Activated naive CD4-positive, alpha-beta T cell treated with anti-CD3 and anti-CD28 coated beads, Interleukin-2, amount 50 U/mL, for 16 hours (primary cell): ENCODE results near the gene CTNNA3.

ENCODE experiments used
- DNase-seq: peaks from one replicate; pipeline ENCODE4 v3.0.0-alpha.2; 2020

The CTNNA3 gene

GRCh38 chr10:66717231-66717981 is 978.6 kb downstream of the CTNNA3 start:
- no peak for DNase-seq

DNA sequence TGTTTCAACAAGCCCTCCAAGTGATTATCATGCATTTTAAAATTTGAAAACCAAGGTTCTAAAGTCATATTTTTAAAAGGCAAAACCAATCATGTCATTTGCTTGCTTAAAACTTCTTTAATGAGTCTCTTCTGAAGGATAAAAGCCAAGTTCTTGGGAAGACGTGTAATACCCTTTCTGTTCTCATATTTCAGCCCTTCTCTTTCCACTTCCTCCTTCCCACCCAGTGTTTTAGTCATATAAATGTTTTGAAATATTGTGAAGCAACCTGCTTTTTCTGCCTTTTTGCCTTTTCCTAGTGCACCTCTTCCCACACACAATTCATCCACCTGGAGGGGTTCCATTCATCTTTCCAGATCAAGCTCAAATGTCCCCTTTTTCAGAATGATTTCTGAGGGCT is 981.3 kb downstream of the CTNNA3 start:
- DNase-seq: no peak

DNA sequence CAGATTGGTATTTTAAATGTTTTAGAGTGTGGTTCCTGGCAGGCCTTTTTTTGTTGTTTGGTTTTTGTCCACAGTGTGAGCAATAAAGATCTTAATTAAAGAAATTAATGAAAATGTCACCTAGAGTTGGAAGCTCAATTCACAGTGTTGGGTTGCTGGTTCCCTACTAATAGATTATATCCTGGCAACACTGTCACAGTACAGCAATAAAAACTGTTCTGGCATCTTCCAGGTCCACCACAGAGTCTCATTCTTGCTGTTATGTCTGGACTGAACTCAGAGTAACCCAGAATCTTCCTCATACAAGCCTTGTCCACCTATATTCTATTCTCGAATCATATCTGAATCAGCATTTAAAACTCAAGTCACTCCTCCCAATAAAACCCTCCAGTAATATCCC is 982.6 kb downstream of the CTNNA3 start:
- no peak for DNase-seq

DNA sequence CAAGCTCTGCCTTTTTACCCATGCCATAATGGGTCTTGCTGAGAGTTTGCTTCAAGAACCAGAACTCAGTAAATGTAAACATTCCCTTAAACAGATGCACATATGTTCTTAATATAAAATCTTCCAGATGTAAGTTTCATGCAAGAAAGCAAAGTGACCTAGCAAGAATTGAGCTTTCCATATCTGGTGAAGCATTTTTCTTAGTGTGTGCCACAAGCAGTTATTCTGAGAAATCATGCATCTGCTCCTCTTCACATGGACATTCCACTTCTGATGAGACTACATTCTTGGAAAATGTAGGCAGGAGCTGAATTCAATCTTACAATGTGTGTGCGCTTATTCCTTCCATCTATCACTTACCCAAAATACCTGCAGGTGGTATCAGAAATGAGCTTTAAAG is 997.9 kb downstream of the CTNNA3 start:
- DNase-seq: no peak

- DNase-seq: no peak
Measured at GRCh38 chr10:66695046-66695445, 1000.9 kb downstream of the CTNNA3 start.

GRCh38 chr10:66684581-66684980 is 1011.4 kb downstream of the CTNNA3 start:
- DNase-seq: no peak

- no peak for DNase-seq
Measured at GRCh38 chr10:66680886-66681285, 1015.1 kb downstream of the CTNNA3 start.

DNA sequence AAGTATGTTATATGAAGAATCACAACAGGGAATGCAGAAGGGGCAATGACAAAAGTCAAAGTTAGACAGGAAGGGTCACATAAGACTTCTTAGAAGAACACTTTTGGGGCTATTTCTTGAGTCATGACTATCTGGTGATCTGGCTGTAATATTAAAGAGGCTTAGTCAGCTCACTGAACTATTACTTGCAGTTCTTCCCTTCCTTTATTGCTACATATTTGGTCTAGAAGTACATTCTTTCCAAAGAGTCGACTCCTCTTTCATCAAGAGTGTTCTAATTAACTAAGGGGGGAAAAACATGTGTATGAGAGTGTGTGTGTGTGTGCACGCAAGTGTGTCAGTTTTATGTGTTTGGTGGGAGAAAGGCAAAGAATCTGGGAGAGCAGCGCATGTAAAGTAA is 1017.5 kb downstream of the CTNNA3 start:
- no peak for DNase-seq

- DNase-seq: no peak
Measured at GRCh38 chr10:66673071-66673470, 1022.9 kb downstream of the CTNNA3 start.

DNA sequence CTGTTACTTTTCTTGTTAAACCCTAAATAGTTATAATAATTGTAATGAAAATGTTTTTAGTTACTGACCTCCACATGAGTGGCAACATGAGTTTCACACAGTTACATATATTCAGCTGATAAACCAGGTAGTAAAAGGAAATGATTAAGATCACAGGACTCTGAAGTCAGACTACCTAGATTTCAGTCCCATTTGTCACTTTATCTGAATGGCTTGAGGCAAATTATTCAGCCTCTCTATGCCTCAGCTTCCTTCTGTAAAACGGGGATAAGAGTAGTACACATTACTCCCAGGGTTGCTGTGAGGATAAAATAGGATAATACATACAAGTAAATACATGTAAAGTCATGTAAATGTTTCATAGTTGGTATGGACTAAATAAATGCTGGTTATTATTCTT is 1024.4 kb downstream of the CTNNA3 start:
- DNase-seq: no peak

- no peak for DNase-seq
Measured at GRCh38 chr10:66671064-66671463, 1024.9 kb downstream of the CTNNA3 start.

- DNase-seq: no peak
Measured at GRCh38 chr10:66656499-66656898, 1039.5 kb downstream of the CTNNA3 start.

- no peak for DNase-seq
Measured at GRCh38 chr10:66654861-66655260, 1041.1 kb downstream of the CTNNA3 start.

- no peak for DNase-seq
Measured at GRCh38 chr10:66651308-66652082, 1044.5 kb downstream of the CTNNA3 start.

GRCh38 chr10:66649626-66650025 is 1046.4 kb downstream of the CTNNA3 start:
- DNase-seq: no peak

- no peak for DNase-seq
Measured at GRCh38 chr10:66642217-66642616, 1053.8 kb downstream of the CTNNA3 start.

DNA sequence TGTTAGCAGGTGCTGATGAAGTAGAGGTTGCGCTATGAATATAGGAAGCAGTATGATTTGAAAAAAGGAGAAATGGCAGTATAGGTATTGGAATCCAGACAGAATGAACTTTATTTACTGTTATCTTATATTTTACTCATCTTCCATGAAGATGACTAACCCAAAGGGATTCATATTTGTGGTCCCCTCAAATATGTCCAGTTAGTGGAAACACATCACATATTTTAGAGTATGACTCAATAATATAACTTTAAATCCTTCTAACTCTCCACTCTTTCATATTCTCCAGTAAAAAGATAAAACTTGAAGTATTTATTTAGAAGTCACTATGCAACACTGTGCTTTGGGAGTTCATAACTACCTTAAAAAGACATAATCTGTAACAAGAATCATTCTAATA is 1056.6 kb downstream of the CTNNA3 start:
- no peak for DNase-seq

DNA sequence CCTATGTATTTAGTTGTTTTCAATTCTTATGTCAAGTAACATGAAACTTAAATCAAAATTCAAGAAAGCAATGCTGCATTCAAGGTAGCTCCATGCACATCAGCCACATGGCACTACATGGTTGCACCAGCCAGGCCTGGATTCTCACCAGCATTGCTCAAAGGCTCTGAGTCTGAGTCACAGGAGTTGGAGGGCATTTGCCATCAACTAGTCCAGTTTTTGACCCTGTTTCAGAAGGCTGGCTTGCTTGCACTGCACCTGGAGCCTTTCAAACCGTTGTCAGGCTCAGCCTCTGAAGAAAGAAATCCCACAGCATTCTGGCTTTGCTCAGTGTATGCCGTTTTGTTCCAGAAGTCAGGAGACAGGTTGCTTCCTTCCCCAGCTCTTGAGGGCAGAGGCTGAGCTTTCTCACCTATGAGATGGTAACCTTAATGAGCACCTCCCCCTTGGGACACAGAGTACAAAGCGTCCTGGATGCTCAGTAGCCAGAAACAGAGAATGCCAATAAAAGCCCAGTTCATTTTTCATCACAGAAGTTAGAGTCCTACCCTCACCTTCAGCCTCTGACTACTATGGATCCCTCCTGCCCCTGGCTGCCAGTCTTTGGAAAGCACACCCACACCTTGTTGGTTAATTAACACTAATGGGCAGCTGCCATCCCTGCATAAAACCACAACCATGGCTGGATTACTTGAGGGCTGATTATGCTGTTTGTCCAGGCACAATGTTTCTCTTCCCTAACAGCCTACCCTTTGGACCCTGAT is 1058.5 kb downstream of the CTNNA3 start:
- no peak for DNase-seq

GRCh38 chr10:66629996-66630395 is 1066.0 kb downstream of the CTNNA3 start:
- DNase-seq: no peak

GRCh38 chr10:66627156-66627555 is 1068.8 kb downstream of the CTNNA3 start:
- DNase-seq: no peak

DNA sequence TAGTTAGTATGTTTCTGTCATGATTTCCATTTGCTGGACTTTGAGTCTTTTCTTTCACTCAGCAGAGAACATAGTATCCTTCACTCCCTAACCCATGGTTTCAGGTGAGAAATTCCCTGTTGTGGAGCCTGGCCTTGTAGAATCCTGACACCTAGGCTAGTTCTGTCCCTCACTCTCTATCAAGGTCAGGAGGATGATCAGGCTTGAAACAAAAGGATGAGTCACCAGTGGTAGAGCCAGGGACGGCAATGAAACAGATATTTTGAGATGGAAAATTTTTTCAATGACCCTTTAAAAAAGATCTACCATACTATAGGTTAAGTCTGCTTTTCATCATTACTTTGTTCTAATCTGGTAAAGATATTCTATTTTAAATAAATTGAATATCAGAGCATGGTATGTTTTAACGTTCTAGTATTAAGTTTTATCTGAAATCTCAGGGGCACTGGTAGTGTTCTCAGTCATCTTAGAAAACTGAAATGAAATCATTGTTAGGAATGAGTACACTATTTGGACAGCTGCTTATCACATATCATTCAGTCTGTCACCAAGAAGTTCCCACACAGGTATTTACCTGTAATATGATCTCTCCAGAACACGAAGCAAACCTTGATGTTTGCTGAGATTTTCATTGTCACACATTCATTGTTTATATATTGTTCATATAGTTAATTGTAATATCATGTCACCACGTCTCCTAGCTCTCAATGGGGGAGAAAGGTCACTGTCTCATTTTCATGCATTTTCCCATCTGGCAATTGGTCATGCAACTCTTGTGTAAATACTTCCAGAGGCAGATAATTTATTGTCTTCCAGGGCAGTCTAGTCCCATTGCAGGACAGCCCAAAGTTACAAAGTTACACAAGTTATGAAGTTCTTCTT is 1070.0 kb downstream of the CTNNA3 start:
- no peak for DNase-seq

- no peak for DNase-seq
Measured at GRCh38 chr10:66622050-66622449, 1073.9 kb downstream of the CTNNA3 start.

DNA sequence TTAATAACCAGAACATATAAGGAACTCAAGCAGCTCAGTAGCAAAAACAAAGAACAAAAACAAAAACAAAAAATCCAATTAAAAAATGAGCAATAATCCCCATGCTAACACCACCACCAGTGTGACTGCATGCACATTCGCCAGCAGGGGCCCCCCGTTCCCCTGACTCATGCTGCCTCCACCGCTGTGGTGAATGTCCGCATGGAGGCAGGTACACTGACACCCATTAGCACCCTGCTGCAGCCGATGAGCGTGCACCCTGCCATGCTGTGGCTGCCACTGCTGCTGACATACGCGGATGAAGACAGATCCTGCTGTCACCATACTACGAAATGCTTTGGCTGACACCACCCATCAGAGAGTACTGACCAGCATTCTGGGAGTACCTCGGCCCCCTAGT is 1091.8 kb downstream of the CTNNA3 start:
- DNase-seq: no peak
